Adrenal gland (tissue), 12 donors: ENCODE measurements around the gene ZNF491. TPM values are rescaled to one million over a fixed set of nuclear protein-coding genes. Genes with fewer than 3 reads are reported as not detected.

Experiments used
- DNase-seq, 7 donors: peaks; one replicate each; pipeline ENCODE4 v3.0.0-alpha.2; 2019 to 2020
- H3K27ac ChIP-seq, 5 donors: fragments of 200-600 bp; sonication (generic) in 4 of 5; 1 replicate in 3 of 5; 2 replicates in 2 of 5; pipeline versions ENCODE4 v1.5.1 to v1.8.0; 2016 to 2020; ENCODE audit warnings: mild to moderate bottlenecking in 1 of 5
- H3K27me3 ChIP-seq: fragments of 200-600 bp; 2 replicates; pipeline ENCODE4 v1.8.0; 2021
- H3K36me3 ChIP-seq, 2 donors: fragments of 200-600 bp; replicated peaks in 1 of 2; 1 replicate in 1 of 2; 2 replicates in 1 of 2; pipeline versions ENCODE4 v1.5.1 to v1.8.0; 2018 to 2022
- H3K4me1 ChIP-seq, 2 donors: fragments of 200-600 bp; replicated peaks in 1 of 2; 1 replicate in 1 of 2; 2 replicates in 1 of 2; pipeline versions ENCODE4 v1.5.1 to v1.8.0; 2018 to 2021
- H3K4me3 ChIP-seq, 4 donors: fragments of 200-600 bp; sonication (generic) in 3 of 4; one replicate each; pipeline ENCODE4 v1.5.1; 2016 to 2018
- H3K9me3 ChIP-seq, 3 donors: fragments of 200-600 bp; sonication (generic) in 1 of 3; replicated peaks in 1 of 3; 1 replicate in 2 of 3; 2 replicates in 1 of 3; pipeline versions ENCODE4 v1.5.1 to v1.8.0; 2016 to 2021
- POLR2A ChIP-seq, 2 donors: fragments of 450-650 bp; IDR thresholded peaks; one replicate each; pipeline ENCODE4 v1.6.1; 2017; ENCODE audit warnings: antibody characterized with exemption in 2 of 2, mild to moderate bottlenecking in 2 of 2, moderate library complexity in 1 of 2
- WGBS, 4 donors: extraction: QIAGEN DNeasy Blood & Tissue Kit in 2 of 4; methylation state at CpG; one replicate each; pipeline versions ENCODE4 v1.1.5 to v1.1.7; 2013 to 2017; 5-methylcytosine and 5-hydroxymethylcytosine counted together
- intact Hi-C, 2 donors: fragments of 100-400 bp; cut with DNase I; formaldehyde crosslinking; loops; one replicate each; pipeline versions ENCODE4 v1.14.1 to v1.15.0; 2022 to 2023
- polyA plus RNA-seq, 3 donors: library from polyadenylated mRNA; stranded (reverse); fragments of 200-250 nt in 2 of 3; fragments of 350-450 nt in 1 of 3; fragmentation: Illumina TruSeq in 1 of 3; extraction: RNeasy Lipid Tissue Mini Kit (QIAGEN cat#74804) in 1 of 3; gene quantifications; one replicate each; pipeline ENCODE4 v1.2.3, GENCODE V29; 2013 to 2014
- total RNA-seq, 9 donors: library from RNA; depleted of rRNA in 4 of 9; stranded (reverse); fragments of >200 nt in 4 of 9; fragments of 120-200 nt in 1 of 9; fragmentation: NEBNext Ultra II Directional in 1 of 9; extraction: Animal tissue kit (Norgen Biotek cat#: 25700) in 1 of 9; gene quantifications; one replicate each; pipeline versions ENCODE4 v1.1.0 to v1.2.4, GENCODE V29; 2013 to 2023
- TF ChIP-seq, protein P1 (sequence below), 6 experiments: fragments of 450-650 bp in 4 of 6; fragments of 200-600 bp in 2 of 6; sonication (generic) in 1 of 6; IDR thresholded peaks; 1 replicate in 5 of 6; 2 replicates in 1 of 6; pipeline versions ENCODE4 v1.5.1 to v1.8.0; 2016 to 2021; ENCODE audit warnings: antibody characterized with exemption in 6 of 6, mild to moderate bottlenecking in 2 of 6, moderate library complexity in 1 of 6
- donor health status: healthy with polysubstance abuse.
- donor health status: Bipolar disorder and iron deficiency.
- donor health status: DM: yes; HTN: yes; CAD: no.
- donor health status: DM: no; HTN: no; CAD: no.
- donor health status: DM: no; HTN: no; CAD: no.
- donor health status: DM: yes; HTN: yes; CAD: no.

ZNF491 gene
- total and polyA plus RNA-seq, 12 donors, result 0.24 to 7.2 (median 3.6) TPM

DNA sequence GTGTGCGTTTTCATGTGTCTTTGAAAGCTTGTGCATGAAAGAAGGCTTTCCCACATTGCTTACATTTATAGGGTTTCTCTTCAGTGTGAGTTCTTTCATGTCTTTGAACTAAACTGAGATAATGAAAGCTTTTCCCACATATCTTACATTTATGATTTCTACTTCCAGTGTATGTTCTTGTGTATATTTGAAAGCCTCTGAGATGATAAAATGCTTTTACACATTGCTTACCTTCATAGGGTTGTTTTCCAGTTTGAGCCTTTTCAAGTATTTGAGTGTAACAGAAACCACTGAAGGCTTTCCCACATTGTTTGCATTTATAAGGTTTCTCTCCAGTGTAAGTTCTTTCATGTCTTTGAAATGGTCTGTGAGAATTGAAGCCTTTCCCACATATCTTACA is 41.4 kb upstream of the ZNF491 start:
- intact Hi-C loops, result no loop called here
- Histone ChIP-seq H3K27ac (no peak overlapping the region), H3K4me1 (no peaks in the 10 kb centered on the region), H3K4me3 (no peak overlapping the region), H3K9me3 (peaks cover 0 to 5% (median 0%) of the 10 kb centered on the region in 3 donors), H3K27me3 (no peaks in the 10 kb centered on the region), H3K36me3 (no peaks in the 10 kb centered on the region)
- TF ChIP-seq, protein P1, sequence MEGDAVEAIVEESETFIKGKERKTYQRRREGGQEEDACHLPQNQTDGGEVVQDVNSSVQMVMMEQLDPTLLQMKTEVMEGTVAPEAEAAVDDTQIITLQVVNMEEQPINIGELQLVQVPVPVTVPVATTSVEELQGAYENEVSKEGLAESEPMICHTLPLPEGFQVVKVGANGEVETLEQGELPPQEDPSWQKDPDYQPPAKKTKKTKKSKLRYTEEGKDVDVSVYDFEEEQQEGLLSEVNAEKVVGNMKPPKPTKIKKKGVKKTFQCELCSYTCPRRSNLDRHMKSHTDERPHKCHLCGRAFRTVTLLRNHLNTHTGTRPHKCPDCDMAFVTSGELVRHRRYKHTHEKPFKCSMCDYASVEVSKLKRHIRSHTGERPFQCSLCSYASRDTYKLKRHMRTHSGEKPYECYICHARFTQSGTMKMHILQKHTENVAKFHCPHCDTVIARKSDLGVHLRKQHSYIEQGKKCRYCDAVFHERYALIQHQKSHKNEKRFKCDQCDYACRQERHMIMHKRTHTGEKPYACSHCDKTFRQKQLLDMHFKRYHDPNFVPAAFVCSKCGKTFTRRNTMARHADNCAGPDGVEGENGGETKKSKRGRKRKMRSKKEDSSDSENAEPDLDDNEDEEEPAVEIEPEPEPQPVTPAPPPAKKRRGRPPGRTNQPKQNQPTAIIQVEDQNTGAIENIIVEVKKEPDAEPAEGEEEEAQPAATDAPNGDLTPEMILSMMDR (IDR thresholded peaks at IDR 0.05), result no peak
- TF ChIP-seq POLR2A (IDR thresholded peaks at IDR 0.05), result no peak
- 61 to 82% (median 76%) methylated on average over 1 of the region's 1 CpG for WGBS, 4 donors
- no peak for DNase-seq

DNA sequence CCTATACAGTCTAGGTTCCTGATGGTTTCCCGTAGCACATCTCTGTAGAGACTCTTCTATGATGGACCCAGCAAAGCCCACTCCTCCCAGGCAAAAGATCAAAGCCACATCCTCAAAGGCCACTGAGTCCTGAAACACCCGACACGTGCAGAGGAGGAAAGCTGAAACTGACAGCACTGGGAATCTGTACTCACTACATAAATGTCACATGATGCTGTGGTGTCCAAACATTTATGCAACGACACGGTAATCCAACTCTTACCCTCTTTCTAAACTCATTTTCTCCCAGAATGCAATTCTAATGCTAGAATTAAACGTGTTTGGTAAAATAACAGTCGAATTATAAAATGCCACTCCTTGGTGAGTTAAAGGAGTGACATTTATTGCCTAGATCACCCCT is 38.5 kb upstream of the ZNF491 start:
- WGBS, 4 donors, result 68 to 81% (median 75%) methylated on average over 7 of the region's 7 CpGs
- no peaks in the 10 kb centered on the region for H3K4me1 ChIP-seq
- no peak for TF ChIP-seq POLR2A (IDR thresholded peaks at IDR 0.05)
- TF ChIP-seq, protein P1 (IDR thresholded peaks at IDR 0.05), result no peak
- no peak overlapping the region for H3K27ac ChIP-seq
- H3K9me3 ChIP-seq, result peaks cover 0 to 5% (median 0%) of the 10 kb centered on the region in 3 donors
- H3K36me3 ChIP-seq, result no peaks in the 10 kb centered on the region
- intact Hi-C loops, result no loop called here
- H3K27me3 ChIP-seq, result no peaks in the 10 kb centered on the region
- DNase-seq, result no peak
- H3K4me3 ChIP-seq, result no peak overlapping the region

DNA sequence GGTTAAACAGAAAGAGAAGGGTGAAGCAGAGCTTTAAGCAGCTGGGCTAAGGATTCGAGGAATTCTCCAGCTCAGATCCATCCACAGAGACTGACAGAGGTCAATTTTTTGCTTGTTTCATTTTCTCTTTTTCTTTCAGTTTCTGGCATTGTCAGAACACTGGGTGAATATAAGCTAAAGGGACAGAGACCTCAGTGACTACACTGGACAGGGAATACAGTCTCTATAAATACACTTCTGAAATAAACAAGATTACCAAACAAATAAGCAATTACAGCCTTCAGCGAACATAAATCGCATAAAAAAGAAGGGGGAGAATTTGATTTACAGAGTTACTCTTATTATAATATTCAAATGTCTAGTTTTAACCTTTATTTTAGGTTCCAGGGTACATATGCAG is 35.2 kb upstream of the ZNF491 start:
- 67 to 84% (median 80%) methylated on average over 3 of the region's 3 CpGs for WGBS, 4 donors
- intact Hi-C loops, result no loop called here

DNA sequence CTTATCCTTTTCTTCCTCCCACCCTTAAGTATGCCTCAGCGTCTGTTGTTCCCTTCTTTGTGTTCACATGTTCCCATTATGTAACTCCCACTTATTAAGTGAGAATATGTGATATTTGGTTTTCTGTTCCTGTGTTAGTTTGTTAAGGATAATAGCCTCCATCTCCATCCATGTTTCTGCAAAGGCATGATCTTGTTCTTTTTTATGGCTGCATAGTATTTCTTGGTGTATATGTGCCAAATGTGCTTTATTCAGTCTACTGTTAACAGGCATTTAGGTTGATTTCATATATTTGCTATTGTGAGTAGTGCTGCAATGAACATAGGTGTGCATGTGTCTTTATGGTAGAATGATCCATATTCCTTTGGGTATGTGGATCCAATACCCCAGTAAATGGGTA is 34.7 kb upstream of the ZNF491 start:
- intact Hi-C loops, result no loop called here
- no peak for TF ChIP-seq POLR2A (IDR thresholded peaks at IDR 0.05)
- TF ChIP-seq, protein P1 (IDR thresholded peaks at IDR 0.05), result no peak
- WGBS, 4 donors, result 78 to 96% (median 88%) methylated on average over 1 of the region's 1 CpG
- Histone ChIP-seq H3K27me3 (no peaks in the 10 kb centered on the region), H3K36me3 (no peaks in the 10 kb centered on the region), H3K27ac (no peak overlapping the region), H3K4me1 (peaks cover 0 to 14% of the 10 kb centered on the region in 2 donors), H3K4me3 (no peak overlapping the region), H3K9me3 (no peaks in the 10 kb centered on the region)
- DNase-seq, result no peak

More for the DNA sequence above, 35.2 kb upstream of the ZNF491 start:
- Histone ChIP-seq H3K4me1 (peaks cover 0 to 10% of the 10 kb centered on the region in 2 donors), H3K36me3 (no peaks in the 10 kb centered on the region), H3K9me3 (no peaks in the 10 kb centered on the region), H3K4me3 (no peak overlapping the region), H3K27ac (no peak overlapping the region), H3K27me3 (no peaks in the 10 kb centered on the region)
- no peak for DNase-seq
- TF ChIP-seq, protein P1 (IDR thresholded peaks at IDR 0.05), result no peak
- TF ChIP-seq POLR2A (IDR thresholded peaks at IDR 0.05), result no peak
